GM12878 (cell line): ENCODE data around the gene SOX10. TPM values are rescaled to one million over a fixed set of nuclear protein-coding genes. Genes with fewer than 3 reads are reported as not detected.
A peak's percentile ranks its signal among the peaks of the same experiment; 100 is the strongest.

ENCODE experiments used
- BACH1 ChIP-seq: fragments of 450-650 bp; IDR thresholded peaks from 2 replicates; pipeline ENCODE4 v1.6.1; 2017; ENCODE audit warnings: mild to moderate bottlenecking, borderline replicate concordance
- CHD2 ChIP-seq: IDR thresholded peaks from 2 replicates; pipeline ENCODE4 v1.6.1; 2011; ENCODE audit warnings: low read depth, low read length, improper control_type of control experiment, borderline replicate concordance
- CREM ChIP-seq: IDR thresholded peaks from 2 replicates; pipeline ENCODE4 v1.6.1; 2014; ENCODE audit warnings: antibody characterized with exemption, low read depth
- GABPA ChIP-seq: IDR thresholded peaks from 2 replicates; pipeline ENCODE4 v1.6.1; 2014; ENCODE audit warnings: antibody characterized with exemption, low read depth, mild to moderate bottlenecking, inconsistent platforms
- IKZF1 ChIP-seq: fragments of 450-650 bp; conservative IDR thresholded peaks from 2 replicates; pipeline ENCODE4 v1.6.1; 2017; ENCODE audit warnings: antibody characterized with exemption, mild to moderate bottlenecking
- JUND ChIP-seq: IDR thresholded peaks from 2 replicates; pipeline ENCODE4 v1.6.1; 2012; ENCODE audit warnings: low read depth, mild to moderate bottlenecking, low read length, improper control_type of control experiment, moderate library complexity
- MTA2 ChIP-seq: fragments of 450-650 bp; IDR thresholded peaks from 2 replicates; pipeline ENCODE4 v1.6.1; 2016; ENCODE audit warnings: low read depth, mild to moderate bottlenecking, moderate library complexity
- MXI1 ChIP-seq: fragments of 150-350 bp; IDR thresholded peaks from 2 replicates; pipeline ENCODE4 v1.6.1; 2011; ENCODE audit warnings: low read depth, mild to moderate bottlenecking, inconsistent platforms, low read length, improper control_type of control experiment
- MYB ChIP-seq: fragments of 150-350 bp; IDR thresholded peaks from 2 replicates; pipeline ENCODE4 v1.6.1; 2014; ENCODE audit warnings: mild to moderate bottlenecking, low read depth, low read length, borderline replicate concordance
- NR2F1 ChIP-seq: fragments of 450-650 bp; conservative IDR thresholded peaks from 2 replicates; pipeline ENCODE4 v1.6.1; 2017; ENCODE audit warnings: mild to moderate bottlenecking
- NRF1 ChIP-seq: conservative IDR thresholded peaks from 2 replicates; pipeline ENCODE4 v1.6.1; 2011; ENCODE audit warnings: mild to moderate bottlenecking, low read depth, low read length, improper control_type of control experiment
- POLR2AphosphoS5 ChIP-seq: IDR thresholded peaks from 2 replicates; pipeline ENCODE4 v1.6.1; 2011; ENCODE audit warnings: mild to moderate bottlenecking, low read length, inconsistent platforms
- RBBP5 ChIP-seq: fragments of 200-600 bp; sonication (generic); conservative IDR thresholded peaks from 2 replicates; pipeline ENCODE4 v1.6.1; 2016
- SIN3A ChIP-seq: IDR thresholded peaks from 2 replicates; pipeline ENCODE4 v1.6.1; 2012; ENCODE audit warnings: low read depth, low read length, improper control_type of control experiment
- SIX5 ChIP-seq: IDR thresholded peaks from 2 replicates; pipeline ENCODE4 v1.6.1; 2011; ENCODE audit warnings: mild to moderate bottlenecking, low read depth, low read length, moderate library complexity; ENCODE audit not compliant: severe bottlenecking
- SMAD5 ChIP-seq: IDR thresholded peaks from 2 replicates; pipeline ENCODE4 v1.6.1; 2016; ENCODE audit warnings: antibody characterized with exemption, low read depth
- SPI1 ChIP-seq: IDR thresholded peaks from 2 replicates; pipeline ENCODE4 v1.6.1; 2011; ENCODE audit warnings: low read depth, mild to moderate bottlenecking, low read length, moderate library complexity, borderline replicate concordance; ENCODE audit not compliant: insufficient read depth
- STAT3 ChIP-seq: IDR thresholded peaks from 2 replicates; pipeline ENCODE4 v1.6.1; 2011; ENCODE audit warnings: low read depth, low read length, improper control_type of control experiment
- TAF1 ChIP-seq: IDR thresholded peaks from 2 replicates; pipeline ENCODE4 v1.6.1; 2011; ENCODE audit warnings: mild to moderate bottlenecking, low read depth, low read length, borderline replicate concordance
- TARDBP ChIP-seq: IDR thresholded peaks from 2 replicates; pipeline ENCODE4 v1.6.1; 2016; ENCODE audit warnings: borderline replicate concordance
- TBL1XR1 ChIP-seq: IDR thresholded peaks from 2 replicates; pipeline ENCODE4 v1.6.1; 2012; ENCODE audit warnings: low read depth, low read length, improper control_type of control experiment
- ZBED1 ChIP-seq: IDR thresholded peaks from 2 replicates; pipeline ENCODE4 v1.6.1; 2016; ENCODE audit warnings: borderline replicate concordance
- polyA plus RNA-seq, 11 experiments: library from polyadenylated mRNA; depleted of rRNA in 4 of 11; unstranded in 6 of 11; stranded (reverse) in 5 of 11; fragments of >200 nt; fragmentation: Nextera tagmentation in 4 of 11; fragmentation: Illumina TruSeq in 1 of 11; extraction: Ambion mirVana in 4 of 11; extraction: Trizol in 1 of 11; gene quantifications; 1 replicate in 1 of 11; 2 replicates in 10 of 11; pipeline versions ENCODE4 v1.2.1 to v1.2.3, GENCODE V29; 2011 to 2016; ENCODE audit warnings: inconsistent platforms in 2 of 11, missing spikeins in 2 of 11, low read depth in 1 of 11
- total RNA-seq, 4 experiments: library from RNA; depleted of rRNA in 3 of 4; stranded (reverse); fragments of >200 nt in 3 of 4; fragmentation: Illumina TruSeq in 1 of 4; extraction: Trizol in 1 of 4; gene quantifications; 2 replicates each; pipeline versions ENCODE4 v1.2.1 to v1.2.3, GENCODE V29; 2013 to 2021
- TF ChIP-seq, protein P1 (sequence below): IDR thresholded peaks from 2 replicates; pipeline ENCODE4 v1.6.1; 2011; ENCODE audit warnings: low read depth, low read length, improper control_type of control experiment, borderline replicate concordance
- TF ChIP-seq, protein P2 (sequence below): IDR thresholded peaks from 2 replicates; pipeline ENCODE4 v1.6.1; 2012; ENCODE audit warnings: low read depth, low read length, improper control_type of control experiment
- TF ChIP-seq, protein P3 (sequence below): fragments of 450-650 bp; IDR thresholded peaks from 2 replicates; pipeline ENCODE4 v1.6.1; 2017; ENCODE audit warnings: mild to moderate bottlenecking, moderate library complexity

The SOX10 gene
- total and polyA plus RNA-seq, 10 of the 15 experiments (the other 5 are each of a cell fraction or from before 2014, with no cell fraction given) = 0.05 TPM; not detected in 9

DNA sequence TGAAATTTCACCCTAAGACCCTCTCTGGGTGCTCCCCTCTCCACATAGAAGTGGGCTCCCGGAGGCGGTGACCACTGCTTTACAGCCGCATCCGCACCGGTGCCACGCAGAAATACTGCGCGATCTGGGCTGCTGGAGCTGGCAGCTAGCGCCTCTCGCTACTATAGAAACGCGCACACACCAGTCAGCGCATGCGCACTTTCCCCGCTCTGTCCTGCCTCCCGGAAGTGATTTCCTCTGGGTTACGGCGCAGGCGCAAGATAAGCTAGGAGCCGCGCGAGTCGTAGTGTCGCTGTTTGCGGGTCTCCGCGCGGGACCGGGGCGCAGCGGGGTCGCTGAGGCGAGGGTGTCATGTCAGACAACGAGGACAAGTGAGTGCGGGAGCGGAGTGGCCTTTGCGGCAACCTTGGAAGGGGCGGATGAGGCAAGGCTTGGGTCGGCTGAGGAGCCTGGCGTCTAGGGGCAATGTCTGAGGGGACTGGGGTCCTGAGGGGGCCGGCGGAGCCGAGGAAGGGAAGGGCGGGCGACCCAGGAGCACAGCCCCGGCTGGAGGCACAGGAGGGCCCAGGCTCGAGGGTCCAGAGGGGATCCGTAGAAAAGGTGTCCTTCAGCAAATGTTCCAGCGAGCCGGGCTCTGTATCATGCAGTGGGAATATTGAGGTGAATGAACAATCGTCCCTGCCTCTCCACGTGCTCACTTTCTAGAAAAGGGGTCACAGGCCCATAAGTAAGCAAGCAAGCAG, 30.7 kb downstream of the SOX10 start, which contains the start of the genes C22orf23 and POLR2F (continued):
- no peak for TF ChIP-seq RBBP5
- peak; percentile 74 for TF ChIP-seq NRF1
- no peak for TF ChIP-seq TARDBP
- TF ChIP-seq, protein P1, sequence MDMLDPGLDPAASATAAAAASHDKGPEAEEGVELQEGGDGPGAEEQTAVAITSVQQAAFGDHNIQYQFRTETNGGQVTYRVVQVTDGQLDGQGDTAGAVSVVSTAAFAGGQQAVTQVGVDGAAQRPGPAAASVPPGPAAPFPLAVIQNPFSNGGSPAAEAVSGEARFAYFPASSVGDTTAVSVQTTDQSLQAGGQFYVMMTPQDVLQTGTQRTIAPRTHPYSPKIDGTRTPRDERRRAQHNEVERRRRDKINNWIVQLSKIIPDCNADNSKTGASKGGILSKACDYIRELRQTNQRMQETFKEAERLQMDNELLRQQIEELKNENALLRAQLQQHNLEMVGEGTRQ = no peak
- TF ChIP-seq STAT3 = no peak
- TF ChIP-seq CREM = peak; percentile 86
- peak; percentile 81; the same call in 1 of the 2 replicates for TF ChIP-seq SMAD5
- no peak for TF ChIP-seq ZBED1
- TF ChIP-seq MYB = no peak
- no peak for TF ChIP-seq JUND
- TF ChIP-seq POLR2AphosphoS5 = peak; percentile 88
- peak; percentile 79 for TF ChIP-seq GABPA
- peak; percentile 88 for TF ChIP-seq IKZF1
- peak; percentile 65; the same call in 1 of the 2 replicates for TF ChIP-seq MXI1
- no peak for TF ChIP-seq NR2F1
- 0 out of 2 replicates have a peak, but pooled peaks have one; percentile 53 for TF ChIP-seq TBL1XR1
- TF ChIP-seq, protein P2, sequence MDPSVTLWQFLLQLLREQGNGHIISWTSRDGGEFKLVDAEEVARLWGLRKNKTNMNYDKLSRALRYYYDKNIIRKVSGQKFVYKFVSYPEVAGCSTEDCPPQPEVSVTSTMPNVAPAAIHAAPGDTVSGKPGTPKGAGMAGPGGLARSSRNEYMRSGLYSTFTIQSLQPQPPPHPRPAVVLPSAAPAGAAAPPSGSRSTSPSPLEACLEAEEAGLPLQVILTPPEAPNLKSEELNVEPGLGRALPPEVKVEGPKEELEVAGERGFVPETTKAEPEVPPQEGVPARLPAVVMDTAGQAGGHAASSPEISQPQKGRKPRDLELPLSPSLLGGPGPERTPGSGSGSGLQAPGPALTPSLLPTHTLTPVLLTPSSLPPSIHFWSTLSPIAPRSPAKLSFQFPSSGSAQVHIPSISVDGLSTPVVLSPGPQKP = peak; percentile 36; the same call in 1 of the 2 replicates
- peak; percentile 13 for TF ChIP-seq SIX5
- TF ChIP-seq MTA2 = peak; percentile 40; the same call in 1 of the 2 replicates
- TF ChIP-seq, protein P3, sequence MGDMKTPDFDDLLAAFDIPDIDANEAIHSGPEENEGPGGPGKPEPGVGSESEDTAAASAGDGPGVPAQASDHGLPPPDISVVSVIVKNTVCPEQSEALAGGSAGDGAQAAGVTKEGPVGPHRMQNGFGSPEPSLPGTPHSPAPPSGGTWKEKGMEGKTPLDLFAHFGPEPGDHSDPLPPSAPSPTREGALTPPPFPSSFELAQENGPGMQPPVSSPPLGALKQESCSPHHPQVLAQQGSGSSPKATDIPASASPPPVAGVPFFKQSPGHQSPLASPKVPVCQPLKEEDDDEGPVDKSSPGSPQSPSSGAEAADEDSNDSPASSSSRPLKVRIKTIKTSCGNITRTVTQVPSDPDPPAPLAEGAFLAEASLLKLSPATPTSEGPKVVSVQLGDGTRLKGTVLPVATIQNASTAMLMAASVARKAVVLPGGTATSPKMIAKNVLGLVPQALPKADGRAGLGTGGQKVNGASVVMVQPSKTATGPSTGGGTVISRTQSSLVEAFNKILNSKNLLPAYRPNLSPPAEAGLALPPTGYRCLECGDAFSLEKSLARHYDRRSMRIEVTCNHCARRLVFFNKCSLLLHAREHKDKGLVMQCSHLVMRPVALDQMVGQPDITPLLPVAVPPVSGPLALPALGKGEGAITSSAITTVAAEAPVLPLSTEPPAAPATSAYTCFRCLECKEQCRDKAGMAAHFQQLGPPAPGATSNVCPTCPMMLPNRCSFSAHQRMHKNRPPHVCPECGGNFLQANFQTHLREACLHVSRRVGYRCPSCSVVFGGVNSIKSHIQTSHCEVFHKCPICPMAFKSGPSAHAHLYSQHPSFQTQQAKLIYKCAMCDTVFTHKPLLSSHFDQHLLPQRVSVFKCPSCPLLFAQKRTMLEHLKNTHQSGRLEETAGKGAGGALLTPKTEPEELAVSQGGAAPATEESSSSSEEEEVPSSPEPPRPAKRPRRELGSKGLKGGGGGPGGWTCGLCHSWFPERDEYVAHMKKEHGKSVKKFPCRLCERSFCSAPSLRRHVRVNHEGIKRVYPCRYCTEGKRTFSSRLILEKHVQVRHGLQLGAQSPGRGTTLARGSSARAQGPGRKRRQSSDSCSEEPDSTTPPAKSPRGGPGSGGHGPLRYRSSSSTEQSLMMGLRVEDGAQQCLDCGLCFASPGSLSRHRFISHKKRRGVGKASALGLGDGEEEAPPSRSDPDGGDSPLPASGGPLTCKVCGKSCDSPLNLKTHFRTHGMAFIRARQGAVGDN = peak; percentile 57
- TF ChIP-seq CHD2 = 0 out of 2 replicates have a peak, but pooled peaks have one; percentile 48
- TF ChIP-seq TAF1 = peak; percentile 73; the same call in 1 of the 2 replicates
- TF ChIP-seq BACH1 = 0 out of 2 replicates have a peak, but pooled peaks have one; percentile 73
- TF ChIP-seq SPI1 = no peak
- peak; percentile 90; the same call in 1 of the 2 replicates for TF ChIP-seq SIN3A
